ENCODE measurements around the gene PSMC5. TPM values are rescaled to one million over a fixed set of nuclear protein-coding genes. Genes with fewer than 3 reads are reported as not detected.
"Not testable (repeated sequence)": the region's sequence is repeated elsewhere in the genome, so short reads cannot be mapped to it uniquely, and the experiment has no call there.

Gene PSMC5
- polyA plus RNA-seq, 1 donor, result 106 TPM

DNA sequence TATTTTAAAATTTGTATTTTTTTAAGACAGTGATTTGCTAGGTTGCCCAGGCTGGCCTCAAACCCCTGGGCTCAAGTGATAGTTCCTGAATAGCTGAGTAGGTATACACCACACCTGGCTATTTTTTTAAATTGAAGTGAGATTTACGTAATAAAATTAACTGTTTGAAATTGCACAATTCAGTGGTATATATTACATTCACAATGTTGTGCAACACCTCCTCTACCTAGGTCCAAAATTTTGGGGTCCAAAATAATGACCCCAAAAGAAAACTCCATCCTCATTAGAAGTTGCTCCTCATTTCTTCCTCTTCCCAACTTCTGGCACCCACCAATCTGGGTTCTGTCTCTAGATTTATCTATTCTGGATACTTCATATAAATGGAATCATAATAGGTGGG is 18.3 kb downstream of the PSMC5 start:
- no peaks in the 10 kb centered on the region for H3K27me3 ChIP-seq (ENCODE audit: control insufficient read depth, insufficient read depth, low read length)
- H3K27ac ChIP-seq (ENCODE audit: low read length), result no peak overlapping the region
- H3K4me3 ChIP-seq (ENCODE audit: low read length), result no peak overlapping the region
- no peak for DNase-seq
- peaks cover 14% of the 10 kb centered on the region for H3K4me1 ChIP-seq (ENCODE audit: control insufficient read depth, insufficient read depth, low read length)
- H3K9me3 ChIP-seq (ENCODE audit: control insufficient read depth, low read depth, low read length), result peaks cover 16% of the 10 kb centered on the region
- no peaks in the 10 kb centered on the region for H3K36me3 ChIP-seq (ENCODE audit: control insufficient read depth, insufficient read depth, low read length)
- WGBS (ENCODE audit: insufficient coverage, low lambda C conversion rate), result no CpG with 5 or more reads among the region's 1 CpG

- H3K9me3 ChIP-seq (ENCODE audit: control insufficient read depth, low read depth, low read length), result peaks cover 16% of the 10 kb centered on the region
- no peak overlapping the region for H3K27ac ChIP-seq (ENCODE audit: low read length)
- H3K4me1 ChIP-seq (ENCODE audit: control insufficient read depth, insufficient read depth, low read length), result peaks cover 4% of the 10 kb centered on the region
- no peaks in the 10 kb centered on the region for H3K27me3 ChIP-seq (ENCODE audit: control insufficient read depth, insufficient read depth, low read length)
- WGBS (ENCODE audit: insufficient coverage, low lambda C conversion rate), result no CpG with 5 or more reads among the region's 3 CpGs
- H3K36me3 ChIP-seq (ENCODE audit: control insufficient read depth, insufficient read depth, low read length), result no peaks in the 10 kb centered on the region
- DNase-seq, result no peak
- no peak overlapping the region for H3K4me3 ChIP-seq (ENCODE audit: low read length)
Observed at GRCh38 chr17:63847525-63848249, 20.5 kb downstream of the PSMC5 start.

DNA sequence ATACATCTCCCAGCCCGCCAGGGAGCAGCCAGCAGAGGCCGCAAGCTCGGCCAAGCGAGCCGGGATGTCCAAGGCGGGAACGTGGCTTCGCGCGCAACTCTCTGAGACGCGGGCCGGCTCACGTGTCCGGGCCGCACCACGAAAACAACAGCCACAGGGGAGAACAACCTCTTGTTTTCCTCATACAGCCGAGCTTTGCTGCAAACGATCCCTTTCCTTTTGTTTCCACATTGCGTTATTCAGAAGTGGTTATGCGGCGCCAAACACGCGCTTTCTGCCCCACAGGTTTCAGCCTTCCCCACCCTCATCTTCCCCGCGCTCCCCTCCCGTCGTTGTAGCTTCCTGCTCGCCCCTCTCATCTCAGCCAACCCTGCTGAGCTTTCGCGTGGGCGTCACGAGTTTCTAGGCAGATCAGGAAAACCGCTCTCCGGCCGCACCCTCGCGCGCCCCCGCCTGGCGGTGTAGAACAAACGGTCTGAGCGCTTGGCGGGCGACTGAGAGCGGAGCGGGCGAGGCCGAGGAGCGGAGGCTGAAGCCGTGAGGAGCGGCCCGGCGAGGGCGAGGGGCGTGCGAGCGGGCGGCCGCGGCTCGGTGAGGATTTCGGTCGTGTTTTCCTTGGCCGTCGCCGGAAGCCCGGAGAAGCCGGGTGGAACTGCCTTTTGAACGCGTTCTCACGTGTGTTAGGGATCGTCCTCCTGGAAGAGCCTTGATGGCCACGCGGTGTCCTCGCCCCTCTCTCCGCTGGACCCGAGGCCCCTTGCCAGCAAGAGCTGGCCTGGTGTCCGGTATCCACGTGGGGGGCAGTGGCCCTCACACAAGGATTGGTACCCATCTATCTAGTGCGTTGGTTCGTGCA is 21.8 kb downstream of the PSMC5 start:
- H3K36me3 ChIP-seq (ENCODE audit: control insufficient read depth, insufficient read depth, low read length), result no peaks in the 10 kb centered on the region
- no peak overlapping the region for H3K27ac ChIP-seq (ENCODE audit: low read length)
- peaks cover 16% of the 10 kb centered on the region for H3K9me3 ChIP-seq (ENCODE audit: control insufficient read depth, low read depth, low read length)
- DNase-seq, result peak; percentile 88 to 93
- WGBS (ENCODE audit: insufficient coverage, low lambda C conversion rate), result 0% methylated on average over 1 of the region's 82 CpGs
- H3K4me1 ChIP-seq (ENCODE audit: control insufficient read depth, insufficient read depth, low read length), result no peaks in the 10 kb centered on the region
- H3K27me3 ChIP-seq (ENCODE audit: control insufficient read depth, insufficient read depth, low read length), result no peaks in the 10 kb centered on the region
- H3K4me3 ChIP-seq (ENCODE audit: low read length), result peak overlapping the region; percentile 23

GRCh38 chr17:63850401-63850800 is 23.2 kb downstream of the PSMC5 start:
- Histone ChIP-seq H3K4me3 (ENCODE audit: low read length) (no peak overlapping the region), H3K4me1 (ENCODE audit: control insufficient read depth, insufficient read depth, low read length) (no peaks in the 10 kb centered on the region), H3K27ac (ENCODE audit: low read length) (no peak overlapping the region), H3K36me3 (ENCODE audit: control insufficient read depth, insufficient read depth, low read length) (no peaks in the 10 kb centered on the region), H3K27me3 (ENCODE audit: control insufficient read depth, insufficient read depth, low read length) (no peaks in the 10 kb centered on the region), H3K9me3 (ENCODE audit: control insufficient read depth, low read depth, low read length) (peaks cover 16% of the 10 kb centered on the region)
- no peak for DNase-seq
- no CpG with 5 or more reads among the region's 9 CpGs for WGBS (ENCODE audit: insufficient coverage, low lambda C conversion rate)

DNA sequence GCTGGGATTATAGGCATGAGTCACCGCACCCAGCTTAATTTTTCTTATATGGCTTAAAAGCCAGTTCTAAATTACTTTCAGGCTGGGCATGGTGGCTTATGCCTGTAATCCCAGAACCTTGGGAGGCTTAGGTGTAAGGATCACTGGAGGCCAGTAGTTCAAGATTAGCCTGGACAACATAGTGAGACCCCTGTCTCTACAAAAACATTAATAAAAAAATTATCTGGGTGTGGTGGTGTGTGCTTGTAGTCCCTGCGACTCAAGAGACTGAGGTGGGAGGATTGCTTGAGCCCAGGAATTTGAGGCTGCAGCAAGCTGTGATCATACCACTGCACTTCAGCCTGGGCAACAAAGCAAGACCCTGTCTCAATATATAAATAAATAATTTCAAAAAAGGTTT is 26.0 kb downstream of the PSMC5 start:
- no peaks in the 10 kb centered on the region for H3K4me1 ChIP-seq (ENCODE audit: control insufficient read depth, insufficient read depth, low read length)
- H3K36me3 ChIP-seq (ENCODE audit: control insufficient read depth, insufficient read depth, low read length), result no peaks in the 10 kb centered on the region
- DNase-seq, result no peak
- peaks cover 15% of the 10 kb centered on the region for H3K9me3 ChIP-seq (ENCODE audit: control insufficient read depth, low read depth, low read length)
- H3K27me3 ChIP-seq (ENCODE audit: control insufficient read depth, insufficient read depth, low read length), result no peaks in the 10 kb centered on the region
- WGBS (ENCODE audit: insufficient coverage, low lambda C conversion rate), result 80% methylated on average over 1 of the region's 2 CpGs
- no peak overlapping the region for H3K27ac ChIP-seq (ENCODE audit: low read length)
- no peak overlapping the region for H3K4me3 ChIP-seq (ENCODE audit: low read length)

- no peaks in the 10 kb centered on the region for H3K4me1 ChIP-seq (ENCODE audit: control insufficient read depth, insufficient read depth, low read length)
- peaks cover under 1% of the 10 kb centered on the region for H3K27me3 ChIP-seq (ENCODE audit: control insufficient read depth, insufficient read depth, low read length)
- peaks cover 1% of the 10 kb centered on the region for H3K9me3 ChIP-seq (ENCODE audit: control insufficient read depth, low read depth, low read length)
- no peak for DNase-seq
- no peak overlapping the region for H3K27ac ChIP-seq (ENCODE audit: low read length)
- no peak overlapping the region for H3K4me3 ChIP-seq (ENCODE audit: low read length)
- H3K36me3 ChIP-seq (ENCODE audit: control insufficient read depth, insufficient read depth, low read length), result no peaks in the 10 kb centered on the region
- WGBS (ENCODE audit: insufficient coverage, low lambda C conversion rate), result 20% methylated on average over 1 of the region's 5 CpGs
Observed at GRCh38 chr17:63854709-63855108, 27.5 kb downstream of the PSMC5 start.

DNA sequence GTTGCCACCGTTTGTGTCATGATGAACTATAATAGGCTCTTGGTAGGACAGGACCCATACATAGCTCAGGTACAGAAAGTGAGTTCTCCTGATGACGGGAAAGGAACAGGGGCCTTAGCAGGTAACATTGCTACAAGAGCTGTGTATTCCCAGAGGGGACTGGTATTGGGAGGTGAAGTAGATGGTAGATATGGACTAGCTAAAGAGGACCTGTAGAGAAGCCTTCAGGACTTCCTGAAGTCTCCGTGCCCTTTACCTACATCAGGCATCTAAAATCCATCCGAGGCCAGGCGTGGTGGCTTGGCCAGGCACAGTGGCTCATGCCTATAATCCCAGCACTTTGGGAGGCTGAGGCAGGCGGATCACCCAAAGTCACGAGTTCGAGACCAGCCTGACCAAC is 28.0 kb downstream of the PSMC5 start:
- no peak overlapping the region for H3K4me3 ChIP-seq (ENCODE audit: low read length)
- peaks cover 4% of the 10 kb centered on the region for H3K27me3 ChIP-seq (ENCODE audit: control insufficient read depth, insufficient read depth, low read length)
- no peak for DNase-seq
- no CpG with 5 or more reads among the region's 8 CpGs for WGBS (ENCODE audit: insufficient coverage, low lambda C conversion rate)
- H3K9me3 ChIP-seq (ENCODE audit: control insufficient read depth, low read depth, low read length), result no peaks in the 10 kb centered on the region
- H3K36me3 ChIP-seq (ENCODE audit: control insufficient read depth, insufficient read depth, low read length), result no peaks in the 10 kb centered on the region
- H3K4me1 ChIP-seq (ENCODE audit: control insufficient read depth, insufficient read depth, low read length), result no peaks in the 10 kb centered on the region
- no peak overlapping the region for H3K27ac ChIP-seq (ENCODE audit: low read length)

DNA sequence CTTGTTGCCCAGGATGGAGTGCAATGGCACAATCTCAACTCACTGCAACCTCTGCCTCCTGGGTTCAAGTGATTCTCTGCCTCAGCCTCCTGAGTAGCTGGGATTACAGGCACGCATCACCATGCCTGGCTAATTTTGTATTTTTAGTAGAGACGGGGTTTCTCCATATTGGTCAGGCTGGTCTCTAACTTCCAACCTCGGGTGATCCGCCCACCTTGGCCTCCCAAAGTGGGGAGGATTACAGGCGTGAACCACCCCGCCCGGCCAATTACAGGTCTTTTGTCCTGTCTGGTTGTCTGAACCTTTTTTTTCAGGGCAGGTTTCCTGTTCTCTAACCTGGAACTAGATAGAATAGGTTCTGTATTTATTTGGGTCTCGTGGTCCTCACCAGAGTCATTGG is 29.2 kb downstream of the PSMC5 start:
- WGBS (ENCODE audit: insufficient coverage, low lambda C conversion rate), result 100% methylated on average over 1 of the region's 8 CpGs
- DNase-seq; H3K27me3 ChIP-seq (ENCODE audit: control insufficient read depth, insufficient read depth, low read length): not testable (repeated sequence)

DNA sequence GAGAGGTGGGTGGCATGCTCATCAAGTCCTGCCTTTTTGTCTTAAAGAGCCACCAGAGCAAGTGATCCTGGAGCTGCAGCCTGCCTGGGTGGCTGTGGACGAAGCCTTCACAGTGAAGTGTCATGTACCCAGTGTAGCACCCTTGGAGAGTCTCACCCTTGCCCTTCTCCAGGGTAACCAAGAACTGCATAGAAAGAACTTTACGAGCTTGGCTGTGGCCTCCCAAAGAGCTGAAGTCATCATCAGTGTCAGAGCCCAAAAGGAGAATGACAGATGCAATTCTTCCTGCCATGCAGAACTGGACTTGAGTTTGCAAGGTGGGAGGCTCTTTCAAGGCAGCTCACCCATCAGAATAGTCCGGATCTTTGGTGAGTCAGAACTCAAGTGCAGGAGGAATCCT is 32.0 kb downstream of the PSMC5 start:
- DNase-seq, result no peak

More for the DNA sequence above, 29.2 kb downstream of the PSMC5 start:
- H3K36me3 ChIP-seq (ENCODE audit: control insufficient read depth, insufficient read depth, low read length); H3K4me1 ChIP-seq (ENCODE audit: control insufficient read depth, insufficient read depth, low read length); H3K4me3 ChIP-seq (ENCODE audit: low read length); H3K27ac ChIP-seq (ENCODE audit: low read length); H3K9me3 ChIP-seq (ENCODE audit: control insufficient read depth, low read depth, low read length): not testable (repeated sequence)

GRCh38 chr17:63866625-63867024 is 39.4 kb downstream of the PSMC5 start:
- not testable (repeated sequence) for H3K27me3 ChIP-seq (ENCODE audit: control insufficient read depth, insufficient read depth, low read length); H3K9me3 ChIP-seq (ENCODE audit: control insufficient read depth, low read depth, low read length); H3K36me3 ChIP-seq (ENCODE audit: control insufficient read depth, insufficient read depth, low read length); DNase-seq; H3K27ac ChIP-seq (ENCODE audit: low read length); H3K4me1 ChIP-seq (ENCODE audit: control insufficient read depth, insufficient read depth, low read length); H3K4me3 ChIP-seq (ENCODE audit: low read length)
- no CpG with 5 or more reads among the region's 7 CpGs for WGBS (ENCODE audit: insufficient coverage, low lambda C conversion rate)

More for the DNA sequence above, 32.0 kb downstream of the PSMC5 start:
- H3K27ac ChIP-seq (ENCODE audit: low read length), result no peak overlapping the region
- no peaks in the 10 kb centered on the region for H3K36me3 ChIP-seq (ENCODE audit: control insufficient read depth, insufficient read depth, low read length)
- no peaks in the 10 kb centered on the region for H3K4me1 ChIP-seq (ENCODE audit: control insufficient read depth, insufficient read depth, low read length)
- no peaks in the 10 kb centered on the region for H3K9me3 ChIP-seq (ENCODE audit: control insufficient read depth, low read depth, low read length)
- no peak overlapping the region for H3K4me3 ChIP-seq (ENCODE audit: low read length)
- peaks cover 9% of the 10 kb centered on the region for H3K27me3 ChIP-seq (ENCODE audit: control insufficient read depth, insufficient read depth, low read length)
- WGBS (ENCODE audit: insufficient coverage, low lambda C conversion rate), result no CpG with 5 or more reads among the region's 3 CpGs
